Activated naive CD4-positive, alpha-beta T cell treated with anti-CD3 and anti-CD28 coated beads, Interleukin-2, amount 10 ng/mL, durations not matched to agents 5 hours and 36 hours (primary cell): Measurements from ENCODE around the gene MBD4. TPM values are rescaled to one million over a fixed set of nuclear protein-coding genes. Genes with fewer than 3 reads are reported as not detected.

ENCODE experiments used
- total RNA-seq, 2 experiments: library from RNA; stranded (reverse); gene quantifications; one replicate each; pipeline ENCODE4 v1.2.3, GENCODE V29; 2021

MBD4 gene
- 10 to 100 TPM; 41.2 to 42.0 TPM for total RNA-seq

GRCh38 chr3:129439817-129440617 is at the start of gene MBD4, which contains the start of gene IFT122:
TSS of gene MBD4 (minus strand) at chr3:129439948. CDS start at chr3:129439833, 115 bp downstream.
TSS of gene IFT122 (plus strand) at chr3:129440224. CDS start at chr3:129440331, 107 bp downstream.

GRCh38 chr3:129428376-129429079 is 11.2 kb downstream of the MBD4 start, which contains the start of gene EFCAB12:
TSS of gene EFCAB12 (minus strand) at chr3:129428636. CDS start at chr3:129428488, 148 bp downstream.

Other genes with a start within 250 kb of the MBD4 start
- gene COPG1, start 190.3 kb downstream of the MBD4 start, total RNA-seq: 100 to 1,000 TPM; 140 to 152 TPM
- gene HMCES, start 161.1 kb downstream of the MBD4 start, total RNA-seq: 10 to 100 TPM; 53.1 to 56.7 TPM
- under 1 TPM; 0.55 to 0.68 TPM for gene EFCAB12, start 11.3 kb downstream of the MBD4 start, total RNA-seq
- 10 to 100 TPM; 17.4 to 18.0 TPM for gene IFT122, start 276 bp upstream of the MBD4 start, total RNA-seq
- not detected for gene RHO, start 88.7 kb upstream of the MBD4 start, total RNA-seq
- not detected for gene H1-8, start 103.2 kb upstream of the MBD4 start, total RNA-seq
- gene PLXND1, start 166.7 kb upstream of the MBD4 start, total RNA-seq: 1 to 10 TPM; 1.4 to 1.8 TPM